Measurements from ENCODE around the gene EPHB2. TPM values are rescaled to one million over a fixed set of nuclear protein-coding genes. Genes with fewer than 3 reads are reported as not detected.

Gene EPHB2
- total and polyA plus RNA-seq, 2 of the 13 experiments (the other 11 are each of a cell fraction or from before 2014, with no cell fraction given), result 0.03 to 0.11 TPM

GRCh38 chr1:22908880-22909426 lies 198.3 kb downstream of the EPHB2 start:
- FAIRE-seq, result no peak
- no TSS peak for BruUV-seq (replicated peaks)
- intact Hi-C loops (cut with micrococcal nuclease; ENCODE audit: unreplicated experiment), result no loop called here

More at GRCh38 chr1:22908880-22909426, 198.3 kb downstream of the EPHB2 start:
- Histone ChIP-seq H3K27me3 (ENCODE audit: control insufficient read depth in 1 of 2, insufficient read depth in 2 of 2, low read length in 2 of 2) (peaks cover 1 to 2% of the 10 kb centered on the region in 2 experiments; a peak in 3 of 5 replicates), H3K9me3 (ENCODE audit: low read length) (no peaks in the 10 kb centered on the region), H4K20me1 (ENCODE audit: insufficient read depth, low read length) (no peaks in the 10 kb centered on the region), H3K79me2 (ENCODE audit: insufficient read depth, low read length) (no peaks in the 10 kb centered on the region), H3K4me3 (replicated peaks in 1 of 3; ENCODE audit: insufficient read depth in 1 of 3, low read depth in 2 of 3, low read length in 3 of 3) (no peak overlapping the region), H3K36me3 (replicated peaks in 1 of 2; ENCODE audit: control insufficient read depth in 1 of 2, insufficient read depth in 2 of 2, low read length in 2 of 2) (no peaks in the 10 kb centered on the region), H2AFZ (ENCODE audit: low read length) (no peak overlapping the region), H3K4me1 (ENCODE audit: insufficient read depth, low read length) (no peaks in the 10 kb centered on the region), H3K27ac (ENCODE audit: extremely low read length, insufficient read depth, low read length) (no peak overlapping the region), H3K4me2 (ENCODE audit: low read depth, low read length) (no peak overlapping the region), H3K9ac (ENCODE audit: insufficient read depth, low read depth, low read length) (no peak overlapping the region)
- TF ChIP-seq RBM39 (IDR thresholded peaks at IDR 0.05; ENCODE audit: low read depth, low read length, poor library complexity, severe bottlenecking) (no peak), RCOR2 (CRISPR knock-in tag; IDR thresholded peaks at IDR 0.05) (no peak), USF2 (IDR thresholded peaks at IDR 0.05; ENCODE audit: low read depth, low read length) (no peak), USF2 (CRISPR knock-in tag; IDR thresholded peaks at IDR 0.05; ENCODE audit: borderline replicate concordance) (no peak), ARID3A (IDR thresholded peaks at IDR 0.05; ENCODE audit: low read depth, low read length) (no peak), KLF16 (CRISPR knock-in tag; IDR thresholded peaks at IDR 0.05) (no peak), ZNF646 (CRISPR knock-in tag; IDR thresholded peaks at IDR 0.05) (no peak)
- no peak for ATAC-seq
- DNase-seq (ENCODE audit: low spot score), result no peak
- 46% methylated on average over 5 of the region's 11 CpGs for WGBS (ENCODE audit: low lambda C conversion rate)
- in situ Hi-C loops (cut with HindIII; ENCODE audit: extremely low pct_ligation_motif_present, low pct_unique_long_range_greater_than_20kb), result no loop called here
- CTCF ChIA-PET (ENCODE audit: low intra/inter-chr PET ratio, low total read pairs), result no interaction called here
- POLR2A ChIA-PET, result no interaction called here

Measured in HepG2 (cell line).